ENCODE data around the gene AFF3. TPM values are rescaled to one million over a fixed set of nuclear protein-coding genes. Genes with fewer than 3 reads are reported as not detected.

AFF3 gene
- total and polyA plus RNA-seq, 2 of the 8 experiments (the other 6 are each of a cell fraction or from before 2014, with no cell fraction given): 0.27 to 3.0 TPM

GRCh38 chr2:99939135-99939534 lies 203.3 kb downstream of the AFF3 start (continued):
- TF ChIP-seq CHD7 (IDR thresholded peaks at IDR 0.05; ENCODE audit: insufficient replicate concordance, low read length): no peak
